ENCODE measurements around the gene UFD1.

- TF ChIP-seq, protein P1, sequence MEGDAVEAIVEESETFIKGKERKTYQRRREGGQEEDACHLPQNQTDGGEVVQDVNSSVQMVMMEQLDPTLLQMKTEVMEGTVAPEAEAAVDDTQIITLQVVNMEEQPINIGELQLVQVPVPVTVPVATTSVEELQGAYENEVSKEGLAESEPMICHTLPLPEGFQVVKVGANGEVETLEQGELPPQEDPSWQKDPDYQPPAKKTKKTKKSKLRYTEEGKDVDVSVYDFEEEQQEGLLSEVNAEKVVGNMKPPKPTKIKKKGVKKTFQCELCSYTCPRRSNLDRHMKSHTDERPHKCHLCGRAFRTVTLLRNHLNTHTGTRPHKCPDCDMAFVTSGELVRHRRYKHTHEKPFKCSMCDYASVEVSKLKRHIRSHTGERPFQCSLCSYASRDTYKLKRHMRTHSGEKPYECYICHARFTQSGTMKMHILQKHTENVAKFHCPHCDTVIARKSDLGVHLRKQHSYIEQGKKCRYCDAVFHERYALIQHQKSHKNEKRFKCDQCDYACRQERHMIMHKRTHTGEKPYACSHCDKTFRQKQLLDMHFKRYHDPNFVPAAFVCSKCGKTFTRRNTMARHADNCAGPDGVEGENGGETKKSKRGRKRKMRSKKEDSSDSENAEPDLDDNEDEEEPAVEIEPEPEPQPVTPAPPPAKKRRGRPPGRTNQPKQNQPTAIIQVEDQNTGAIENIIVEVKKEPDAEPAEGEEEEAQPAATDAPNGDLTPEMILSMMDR (IDR thresholded peaks at IDR 0.05) = no peak
- TF ChIP-seq POLR2A (IDR thresholded peaks at IDR 0.05) = no peak
These were observed 72.1 kb downstream of the UFD1 start for GRCh38 chr22:19406846-19407245.
